Measurements from ENCODE around the gene RNLS. TPM values are rescaled to one million over a fixed set of nuclear protein-coding genes. Genes with fewer than 3 reads are reported as not detected.
A peak's percentile ranks its signal among the peaks of the same experiment; 100 is the strongest.
"Not testable (repeated sequence)": the region's sequence is repeated elsewhere in the genome, so short reads cannot be mapped to it uniquely, and the experiment has no call there.

RNLS gene
- total RNA-seq, 1 donor from 2014 or later = 2.2 TPM

DNA sequence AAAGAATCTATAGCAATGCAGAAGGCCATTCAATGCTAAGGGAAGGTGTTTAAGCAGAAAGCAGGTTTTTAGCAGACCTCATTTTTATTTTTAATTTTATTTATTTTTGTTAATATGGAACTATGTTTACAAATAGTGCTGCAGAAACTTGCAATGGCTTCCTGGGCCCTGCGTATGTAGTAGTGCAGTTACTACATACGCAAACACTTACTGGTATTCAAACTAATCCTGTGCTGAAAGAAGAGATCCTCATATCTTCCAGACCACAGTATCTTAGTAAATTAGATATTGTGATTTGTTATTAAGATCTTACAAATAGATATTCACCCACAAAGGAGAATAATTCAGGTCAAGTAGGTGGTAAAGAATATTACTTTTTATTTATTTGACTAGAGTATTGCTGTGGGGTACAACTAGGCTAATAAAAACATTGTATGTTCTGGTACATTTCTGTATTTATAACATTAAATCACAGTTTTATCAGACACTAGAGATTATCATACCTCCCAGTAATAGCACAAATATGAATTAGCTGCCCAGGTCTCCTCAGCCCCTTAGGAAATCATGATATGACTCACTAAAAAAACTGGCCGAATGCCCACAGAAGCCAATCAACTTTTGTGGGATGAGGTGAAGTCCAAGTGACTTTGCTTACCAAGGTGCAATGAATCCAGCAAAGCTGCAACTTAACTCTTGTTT is 57.6 kb downstream of the RNLS start:
- peak; percentile 37 for DNase-seq (ENCODE audit: low read depth, low spot score)

- DNase-seq (ENCODE audit: low read depth, low spot score) = no peak
These were observed 59.2 kb downstream of the RNLS start for GRCh38 chr10:88523739-88524400.

DNA sequence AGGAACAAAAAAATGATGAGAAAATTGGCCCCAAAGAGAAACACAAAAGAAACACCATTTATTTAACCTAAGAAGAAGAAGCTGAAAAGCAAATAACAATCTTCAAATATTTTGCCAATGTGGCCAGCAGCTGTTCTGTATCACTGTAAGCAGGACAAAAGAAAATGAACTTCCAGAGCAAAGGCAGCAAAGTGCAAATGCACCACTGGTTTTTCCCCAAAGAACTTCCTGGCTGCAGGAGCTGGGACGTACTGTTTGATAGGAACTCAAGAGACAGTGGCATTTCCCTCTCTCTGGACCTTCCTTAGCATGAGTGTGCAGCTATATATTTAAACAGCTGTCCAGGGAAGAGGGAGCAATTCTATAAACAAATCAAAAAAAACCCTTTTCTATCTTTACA is 60.4 kb downstream of the RNLS start:
- no peak for DNase-seq (ENCODE audit: low read depth, low spot score)

DNA sequence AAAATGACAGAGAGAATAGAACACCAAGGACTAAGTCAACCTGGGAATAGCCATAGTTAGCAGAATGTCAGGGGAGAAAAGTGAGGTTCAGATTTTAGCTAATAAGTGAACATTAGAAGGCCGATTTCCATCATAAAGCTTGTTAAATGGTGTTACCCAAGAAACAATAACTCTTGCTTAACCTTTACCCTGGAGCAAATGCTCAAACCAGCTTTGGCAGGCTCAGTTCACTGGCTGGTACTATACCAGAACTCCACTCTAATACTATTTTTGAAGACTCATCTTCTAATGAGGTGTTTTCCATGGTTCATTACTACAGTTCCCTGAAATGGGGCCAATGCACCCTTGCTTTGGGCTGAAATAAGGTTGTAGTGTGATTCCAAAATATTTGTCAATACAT is 61.3 kb downstream of the RNLS start:
- DNase-seq (ENCODE audit: low read depth, low spot score) = no peak

- no peak for DNase-seq (ENCODE audit: low read depth, low spot score)
These were observed 67.9 kb downstream of the RNLS start for GRCh38 chr10:88515235-88515634.

- DNase-seq (ENCODE audit: low read depth, low spot score) = no peak
These were observed 70.5 kb downstream of the RNLS start for GRCh38 chr10:88512599-88512998.

- DNase-seq (ENCODE audit: low read depth, low spot score) = no peak
These were observed 74.3 kb downstream of the RNLS start for GRCh38 chr10:88508796-88509195.

DNA sequence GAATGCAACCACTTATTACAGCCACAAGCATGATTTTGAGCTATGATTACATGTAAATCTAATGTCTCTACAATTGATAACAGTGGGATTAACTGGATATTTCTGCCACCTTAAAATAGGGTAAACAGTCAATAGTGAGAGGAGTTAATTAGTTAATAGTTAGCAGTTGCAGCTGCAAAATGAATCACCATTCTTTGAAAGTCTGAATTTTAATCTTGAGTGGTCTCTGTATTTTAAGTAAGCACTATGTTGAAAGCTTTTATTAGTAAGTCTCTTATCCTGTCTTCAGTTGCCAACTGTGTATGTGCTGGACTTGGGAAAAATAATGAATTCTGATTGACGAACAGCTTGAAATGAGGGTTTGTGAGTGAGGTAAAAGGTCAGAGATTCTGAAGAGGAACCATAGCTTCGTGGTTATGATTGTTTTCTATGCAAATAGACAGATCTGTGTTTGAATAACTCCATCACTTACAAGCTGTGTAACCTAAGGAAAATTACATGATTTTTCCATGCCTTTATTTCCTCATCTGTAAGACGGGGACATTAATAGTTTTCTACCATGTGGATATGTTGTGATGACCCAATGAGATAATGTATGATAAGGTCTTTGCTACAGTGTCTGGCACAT is 75.2 kb downstream of the RNLS start:
- DNase-seq (ENCODE audit: low read depth, low spot score) = no peak

DNA sequence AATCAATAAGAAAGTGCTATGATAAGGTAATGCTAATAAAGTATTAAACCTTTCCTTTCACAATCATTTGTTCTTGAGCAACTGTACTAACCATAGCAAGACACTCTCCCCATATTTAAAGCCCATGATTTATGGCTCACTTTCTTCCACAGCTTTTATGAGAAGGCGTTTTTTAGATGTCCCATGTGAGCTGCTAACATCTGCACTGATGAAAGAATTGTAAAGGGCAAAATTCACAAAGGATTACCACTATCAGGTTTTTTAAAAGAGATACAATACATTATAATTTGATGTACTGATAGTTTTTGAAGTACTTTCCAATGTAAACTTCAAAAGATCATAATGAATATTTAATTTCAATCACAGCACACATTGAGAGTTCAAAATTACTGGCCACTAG is 75.7 kb downstream of the RNLS start:
- no peak for DNase-seq (ENCODE audit: low read depth, low spot score)

- DNase-seq (ENCODE audit: low read depth, low spot score) = no peak
These were observed 77.4 kb downstream of the RNLS start for GRCh38 chr10:88505680-88506215.

DNA sequence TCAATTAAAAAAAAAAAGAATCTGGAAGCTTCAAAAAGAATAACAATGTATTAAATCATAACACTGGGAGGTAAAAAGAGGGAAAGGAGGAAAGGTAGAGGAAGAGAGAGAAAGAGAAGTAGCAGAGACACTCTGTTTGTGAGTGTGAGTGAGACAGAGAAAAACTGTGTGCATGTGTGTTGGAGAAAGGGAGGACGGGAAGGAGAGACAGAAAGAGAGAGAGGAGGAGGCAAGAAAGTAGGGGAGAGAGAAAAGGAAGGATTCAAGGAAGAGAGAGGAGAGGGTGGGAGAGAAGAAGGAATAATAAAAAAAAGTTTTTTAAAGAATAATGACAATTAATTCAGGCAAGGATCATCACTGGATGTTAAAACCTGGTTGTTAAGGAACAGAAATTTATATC is 77.9 kb downstream of the RNLS start:
- DNase-seq (ENCODE audit: low read depth, low spot score) = no peak

GRCh38 chr10:88500656-88501055 is 82.5 kb downstream of the RNLS start:
- DNase-seq (ENCODE audit: low read depth, low spot score) = no peak

GRCh38 chr10:88499569-88500470 is 83.3 kb downstream of the RNLS start:
- DNase-seq (ENCODE audit: low read depth, low spot score) = no peak

GRCh38 chr10:88497913-88498312 is 85.2 kb downstream of the RNLS start:
- DNase-seq (ENCODE audit: low read depth, low spot score) = no peak

DNA sequence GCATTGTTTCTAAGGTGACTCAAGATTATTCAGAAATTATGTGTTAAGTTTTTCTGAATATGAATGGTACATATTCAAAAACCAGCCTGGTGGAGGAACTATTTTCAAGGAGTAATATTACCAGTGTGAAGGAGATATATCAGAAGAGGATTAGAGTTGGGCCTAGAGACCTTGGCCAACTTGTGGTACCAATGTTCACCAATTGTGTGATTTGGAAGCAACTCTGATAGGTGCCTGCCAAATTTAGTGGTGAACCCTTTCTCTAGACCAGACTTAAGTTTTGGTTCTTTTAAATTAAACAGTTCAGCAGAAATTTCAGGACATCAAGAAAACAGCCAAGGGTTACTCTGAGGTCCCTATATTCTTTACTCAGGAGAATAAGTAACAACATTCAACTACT is 88.6 kb downstream of the RNLS start:
- DNase-seq (ENCODE audit: low read depth, low spot score) = no peak

DNA sequence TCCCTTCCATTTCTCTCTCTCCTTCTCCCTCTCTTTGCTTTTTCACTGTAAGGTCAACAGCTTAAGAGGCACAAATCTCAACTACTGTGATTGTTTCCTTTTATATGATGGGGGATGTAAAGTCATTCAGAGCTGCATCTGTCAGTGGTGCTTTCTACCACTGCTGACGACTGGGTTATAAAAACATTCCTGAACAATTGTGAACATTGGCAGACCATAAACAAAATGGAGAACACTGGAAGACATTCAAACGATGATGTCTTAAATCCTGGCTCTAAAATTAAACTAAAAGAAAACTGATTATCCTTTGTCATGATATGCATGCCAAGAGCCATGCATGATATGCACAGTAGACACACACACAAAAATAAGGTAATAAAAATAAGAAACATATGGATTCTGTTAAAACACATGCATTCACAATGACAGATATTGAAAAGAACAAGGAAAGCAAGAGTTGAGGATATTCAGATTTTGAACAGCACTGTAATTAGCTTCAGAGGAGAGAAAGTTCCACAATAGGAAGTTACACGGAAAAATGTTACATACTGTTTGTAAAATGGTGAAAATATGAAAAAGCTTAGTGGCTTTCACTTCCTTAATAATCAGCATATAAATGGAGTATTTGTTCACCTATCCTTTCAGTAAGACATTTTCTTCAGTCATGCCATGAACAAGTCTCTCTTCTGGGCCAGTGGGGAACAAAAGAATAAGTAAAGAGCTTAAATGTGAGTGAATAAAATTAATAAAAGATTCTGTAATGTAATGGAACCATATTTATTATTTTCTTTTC is 89.2 kb downstream of the RNLS start:
- DNase-seq (ENCODE audit: low read depth, low spot score) = no peak

DNA sequence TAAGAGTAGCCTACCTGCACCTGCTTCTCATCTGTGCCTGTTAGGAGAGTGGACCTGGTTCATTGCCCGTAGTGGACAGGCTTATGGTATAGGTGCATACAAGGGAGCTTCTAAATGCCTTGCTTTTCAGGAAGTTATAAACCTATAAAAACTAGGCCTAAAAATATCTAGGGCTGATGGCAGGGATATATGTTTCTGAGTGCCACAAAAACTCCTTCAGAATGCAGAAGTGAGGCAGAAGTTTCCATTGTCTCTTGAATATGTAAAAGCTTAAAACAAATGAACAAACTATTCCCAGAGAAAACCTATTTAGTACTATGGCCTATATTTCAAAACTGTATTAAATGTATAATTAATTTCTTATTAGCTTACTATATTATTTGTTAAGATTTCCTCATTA is 91.8 kb downstream of the RNLS start:
- no peak for DNase-seq (ENCODE audit: low read depth, low spot score)

DNA sequence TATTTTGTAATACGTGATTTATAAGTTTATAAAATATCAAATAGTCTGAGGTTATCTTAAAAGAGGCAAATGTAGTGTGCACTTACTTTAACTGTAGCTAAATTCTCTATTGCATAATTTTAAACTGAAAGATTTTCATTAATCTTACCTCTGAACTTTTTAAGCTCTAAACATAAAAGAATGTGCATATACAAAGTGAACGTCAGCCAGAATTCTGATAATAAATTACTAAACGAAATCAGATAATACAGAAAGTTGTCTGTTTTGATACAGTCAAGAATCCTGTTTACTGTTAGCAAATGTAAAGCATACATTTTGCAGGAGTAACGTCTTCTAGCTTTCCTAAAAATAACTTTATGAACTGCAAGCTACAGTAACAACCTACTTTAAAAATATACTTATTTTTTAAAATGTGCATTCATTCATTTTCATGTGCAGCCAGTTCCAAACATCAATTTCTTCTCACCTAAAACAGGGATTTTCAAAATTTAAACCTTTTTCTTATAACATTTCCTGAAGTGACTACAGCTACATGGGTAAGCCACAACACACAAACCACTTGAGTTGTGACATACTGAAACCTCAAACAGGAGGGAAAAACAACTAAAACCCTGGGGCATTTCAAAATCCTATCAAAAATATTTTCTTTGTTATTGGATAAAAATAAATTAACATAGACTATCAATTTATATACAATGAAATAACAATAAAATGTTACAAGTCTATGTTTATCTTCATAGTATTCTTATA is 92.7 kb downstream of the RNLS start:
- no peak for DNase-seq (ENCODE audit: low read depth, low spot score)

DNA sequence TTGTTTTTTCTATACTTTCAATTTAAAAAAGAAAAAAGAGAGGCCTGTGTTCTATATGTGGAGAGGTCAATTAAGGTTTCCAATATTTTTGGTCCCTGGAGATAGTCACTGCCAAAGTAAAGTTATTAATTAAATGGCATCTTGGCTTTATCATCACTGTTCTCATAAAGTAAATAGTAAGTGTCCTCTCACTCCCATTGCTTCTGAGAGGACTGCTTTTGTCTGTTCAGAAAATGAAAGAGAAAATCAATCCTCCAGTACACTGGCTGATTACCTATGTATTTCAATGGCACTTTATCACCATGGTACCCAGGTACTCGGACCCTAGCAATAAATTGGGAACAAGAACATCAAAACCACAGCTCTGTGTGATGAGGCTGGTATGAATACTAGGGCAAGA is 94.0 kb downstream of the RNLS start:
- no peak for DNase-seq (ENCODE audit: low read depth, low spot score)

GRCh38 chr10:88486816-88487215 is 96.3 kb downstream of the RNLS start:
- not testable (repeated sequence) for DNase-seq (ENCODE audit: low read depth, low spot score)
